AG09309 (cell line): ENCODE data around the gene SPIN3.
A peak's percentile ranks its signal among the peaks of the same experiment; 100 is the strongest.
"Not testable (repeated sequence)": the region's sequence is repeated elsewhere in the genome, so short reads cannot be mapped to it uniquely, and the experiment has no call there.

Source experiments
- DNase-seq: peaks from one replicate; pipeline ENCODE4 v3.0.0-alpha.2; 2010; ENCODE audit warnings: low read depth
- H3K4me3 ChIP-seq: 2 replicates; pipeline ENCODE4 v1.5.1; 2011; ENCODE audit warnings: mild to moderate bottlenecking, low read depth, low read length, moderate library complexity; ENCODE audit not compliant: control insufficient read depth
- CTCF ChIP-seq: IDR thresholded peaks from 2 replicates; pipeline ENCODE4 v1.5.1; 2011; ENCODE audit warnings: mild to moderate bottlenecking, low read depth, low read length, inconsistent platforms; ENCODE audit not compliant: insufficient read depth, control insufficient read depth; ENCODE audit errors: missing control alignments

SPIN3 gene

DNA sequence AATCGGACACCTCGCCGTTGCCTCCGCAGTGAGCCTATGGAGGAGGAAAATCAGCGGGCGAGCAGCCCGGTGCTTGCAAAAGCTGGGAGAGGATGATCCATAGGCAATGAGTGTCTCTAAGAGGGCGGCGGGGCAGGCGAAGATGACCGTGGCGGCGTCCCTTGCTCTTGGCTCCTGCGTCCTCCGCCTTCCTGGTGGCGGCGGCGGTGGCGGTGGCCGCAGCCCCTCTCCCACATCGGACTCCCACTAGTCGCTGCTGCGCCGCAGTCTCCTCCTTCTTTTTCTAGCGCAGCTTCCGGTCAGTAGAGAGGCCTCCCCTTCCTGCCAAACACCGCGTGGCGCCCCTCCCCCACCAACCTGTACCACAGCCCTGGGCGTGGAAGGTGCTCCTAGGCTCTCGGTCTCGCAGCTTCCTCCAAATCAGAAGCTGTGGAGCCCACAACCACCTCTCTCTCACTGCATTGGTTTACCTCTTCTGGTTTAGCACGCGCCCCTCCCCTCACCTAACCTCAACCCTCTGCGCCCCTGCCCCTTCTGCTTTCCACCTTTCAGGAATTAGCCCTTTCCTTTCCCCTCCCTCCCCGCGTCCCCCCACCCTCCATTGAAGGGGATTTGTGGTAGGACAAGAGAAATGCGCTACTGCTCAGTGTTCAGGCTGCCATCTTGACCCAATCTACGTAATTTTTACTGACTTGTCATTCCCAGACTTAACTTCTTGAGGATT is at the start of gene SPIN3:
TSS of gene SPIN3 (minus strand) at position 271 of the 724 bp plus-strand sequence. CDS start 594 bp downstream, outside the sequence.
- DNase-seq = no peak
- no peak for TF ChIP-seq CTCF
- H3K4me3 ChIP-seq = peak within 1 kb of the TSS; percentile 73

DNA sequence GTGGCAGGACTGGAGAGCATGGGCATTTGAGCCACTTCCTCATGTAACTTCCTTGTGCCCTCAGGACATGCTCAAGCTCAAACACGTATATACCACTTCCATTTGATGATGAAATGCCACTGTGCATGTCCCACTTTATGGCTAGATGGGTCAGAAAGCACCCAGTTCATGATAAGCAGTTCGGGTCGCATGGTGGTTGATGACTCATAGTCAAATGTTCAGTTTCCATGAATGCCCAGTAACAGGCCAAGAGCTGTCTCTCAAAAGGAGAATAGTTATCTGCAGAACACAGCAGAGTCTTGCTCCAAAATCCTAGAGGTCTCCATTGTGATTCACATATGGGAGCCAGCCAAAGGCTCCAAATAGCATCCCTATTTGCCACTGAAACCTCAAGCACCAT is 48.9 kb upstream of the SPIN3 start:
- no peak for DNase-seq
- no peak overlapping the region for H3K4me3 ChIP-seq
- TF ChIP-seq CTCF = no peak

DNA sequence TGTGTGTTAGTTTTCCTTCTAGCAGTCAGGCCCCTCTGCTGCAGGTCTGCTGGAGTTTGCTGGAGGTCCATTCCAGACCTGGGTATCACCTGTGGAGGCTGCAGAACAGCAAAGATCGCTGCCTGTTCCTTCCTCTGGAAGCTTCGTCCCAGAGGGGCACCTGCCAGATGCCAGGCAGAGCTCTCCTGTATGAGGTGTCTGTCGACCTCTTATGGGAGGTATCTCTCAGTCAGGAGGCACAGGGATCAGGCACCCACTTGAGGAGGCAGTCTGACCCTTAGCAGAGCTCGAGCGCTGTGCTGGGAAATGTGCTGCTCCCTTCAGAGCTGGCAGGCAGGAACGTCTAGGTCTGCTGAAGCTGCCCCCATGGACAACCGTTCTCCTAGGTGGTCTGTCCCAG is 41.9 kb upstream of the SPIN3 start:
- not testable (repeated sequence) for H3K4me3 ChIP-seq, DNase-seq

- no peak for TF ChIP-seq CTCF
- no peak for DNase-seq
- H3K4me3 ChIP-seq = peak overlapping the region; percentile 73
Measured at GRCh38 chrX:56994375-56995270, 718 bp downstream of the SPIN3 start.

GRCh38 chrX:56987741-56988140 is 7.6 kb downstream of the SPIN3 start:
- DNase-seq = no peak
- no peak for TF ChIP-seq CTCF
- H3K4me3 ChIP-seq = no peak overlapping the region

DNA sequence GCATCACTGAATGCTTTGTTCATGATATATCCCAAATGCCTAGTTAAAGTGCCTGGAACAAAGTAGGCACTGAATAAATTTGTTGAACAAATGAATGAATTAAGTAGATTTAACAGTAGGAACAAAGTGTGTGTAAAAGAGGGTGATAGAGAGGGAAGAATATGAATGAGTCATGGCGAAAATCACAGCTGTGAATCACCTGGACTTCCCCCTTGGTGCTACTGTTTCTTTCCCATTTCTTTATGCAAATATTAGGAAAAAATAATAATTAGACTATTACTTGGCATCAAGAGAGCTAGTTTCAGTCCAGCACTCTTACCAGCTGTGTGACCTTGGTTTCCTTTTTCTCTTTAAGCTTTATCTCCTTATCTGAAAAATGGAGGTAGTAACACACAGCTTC is 9.2 kb downstream of the SPIN3 start:
- TF ChIP-seq CTCF = no peak
- H3K4me3 ChIP-seq = no peak overlapping the region
- DNase-seq = no peak

DNA sequence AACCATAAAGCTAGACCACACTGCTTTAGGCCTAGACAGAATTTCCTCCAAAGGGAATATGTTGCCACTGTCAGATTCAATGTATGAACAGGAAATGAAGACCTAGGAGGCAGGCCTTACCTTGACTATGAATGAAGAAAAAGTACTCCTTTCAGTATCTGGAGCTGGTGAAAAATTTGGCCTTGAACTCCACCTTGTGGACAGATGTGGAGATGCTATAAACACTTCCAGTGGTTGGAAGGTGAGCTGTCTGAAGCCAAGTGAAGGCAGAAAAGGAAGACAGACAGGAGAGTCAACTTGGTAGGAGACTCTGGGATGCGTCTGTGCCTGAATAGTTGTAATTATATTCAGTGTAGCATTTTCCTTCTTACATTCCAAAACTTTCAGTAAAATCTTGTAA is 17.2 kb downstream of the SPIN3 start:
- no peak for DNase-seq
- TF ChIP-seq CTCF = peak; percentile 74
- H3K4me3 ChIP-seq = no peak overlapping the region
